GM12872 (cell line): ENCODE data around the gene PRUNE2.

Experiments
- TF ChIP-seq, protein P1 (sequence below): IDR thresholded peaks from 3 replicates; pipeline ENCODE4 v1.5.1; 2011; ENCODE audit warnings: low read depth, mild to moderate bottlenecking, low read length, moderate library complexity; ENCODE audit not compliant: insufficient read depth

Gene PRUNE2

DNA sequence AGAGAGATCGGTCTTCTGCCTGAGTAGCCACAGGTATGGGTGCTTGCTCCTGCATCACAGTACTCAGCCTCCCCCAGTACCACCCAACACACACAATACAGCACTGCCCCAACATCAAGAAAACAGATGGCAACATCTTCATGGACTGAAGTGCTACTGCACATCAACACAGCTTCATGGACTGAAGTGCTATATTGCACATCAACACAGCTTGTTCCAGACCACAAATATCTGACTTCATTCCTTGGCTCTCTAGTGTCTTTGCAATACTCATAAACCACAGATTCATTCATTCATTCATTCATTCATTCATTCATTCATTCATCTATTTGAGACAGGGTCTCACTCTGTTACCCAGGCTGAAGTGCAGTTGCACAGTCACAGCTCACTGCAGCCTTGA is 172.8 kb downstream of the PRUNE2 start:
- TF ChIP-seq, protein P1, sequence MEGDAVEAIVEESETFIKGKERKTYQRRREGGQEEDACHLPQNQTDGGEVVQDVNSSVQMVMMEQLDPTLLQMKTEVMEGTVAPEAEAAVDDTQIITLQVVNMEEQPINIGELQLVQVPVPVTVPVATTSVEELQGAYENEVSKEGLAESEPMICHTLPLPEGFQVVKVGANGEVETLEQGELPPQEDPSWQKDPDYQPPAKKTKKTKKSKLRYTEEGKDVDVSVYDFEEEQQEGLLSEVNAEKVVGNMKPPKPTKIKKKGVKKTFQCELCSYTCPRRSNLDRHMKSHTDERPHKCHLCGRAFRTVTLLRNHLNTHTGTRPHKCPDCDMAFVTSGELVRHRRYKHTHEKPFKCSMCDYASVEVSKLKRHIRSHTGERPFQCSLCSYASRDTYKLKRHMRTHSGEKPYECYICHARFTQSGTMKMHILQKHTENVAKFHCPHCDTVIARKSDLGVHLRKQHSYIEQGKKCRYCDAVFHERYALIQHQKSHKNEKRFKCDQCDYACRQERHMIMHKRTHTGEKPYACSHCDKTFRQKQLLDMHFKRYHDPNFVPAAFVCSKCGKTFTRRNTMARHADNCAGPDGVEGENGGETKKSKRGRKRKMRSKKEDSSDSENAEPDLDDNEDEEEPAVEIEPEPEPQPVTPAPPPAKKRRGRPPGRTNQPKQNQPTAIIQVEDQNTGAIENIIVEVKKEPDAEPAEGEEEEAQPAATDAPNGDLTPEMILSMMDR, result no peak

DNA sequence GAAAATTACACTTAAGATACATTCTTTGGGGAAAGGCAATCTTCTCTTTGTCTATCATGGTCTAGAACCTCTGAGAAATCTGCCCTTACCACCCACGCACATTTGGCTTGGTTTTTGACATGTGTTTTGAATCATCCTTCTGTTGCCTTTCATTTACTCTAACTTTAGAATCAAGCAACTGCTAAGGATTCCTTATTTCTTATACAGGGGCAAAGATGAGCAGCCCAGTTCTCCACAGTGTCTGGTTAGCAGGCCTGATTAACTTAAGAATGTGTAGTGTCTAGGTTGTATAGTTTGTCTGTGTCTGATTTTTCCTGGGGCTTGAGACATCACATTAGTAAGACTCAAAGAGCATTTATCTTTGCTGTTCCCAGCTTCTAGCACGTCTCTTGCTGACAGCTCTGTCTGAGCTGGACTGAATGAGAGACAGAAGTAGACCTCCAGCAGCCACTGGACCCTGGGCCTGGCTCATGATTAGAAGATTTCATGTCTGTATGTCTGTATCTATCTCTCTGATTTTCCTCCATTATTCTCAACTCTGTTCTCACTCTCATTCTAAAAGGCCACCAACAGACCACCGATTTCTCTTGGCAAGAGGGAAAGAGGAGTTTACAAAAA is 173.5 kb downstream of the PRUNE2 start:
- TF ChIP-seq, protein P1, result no peak

DNA sequence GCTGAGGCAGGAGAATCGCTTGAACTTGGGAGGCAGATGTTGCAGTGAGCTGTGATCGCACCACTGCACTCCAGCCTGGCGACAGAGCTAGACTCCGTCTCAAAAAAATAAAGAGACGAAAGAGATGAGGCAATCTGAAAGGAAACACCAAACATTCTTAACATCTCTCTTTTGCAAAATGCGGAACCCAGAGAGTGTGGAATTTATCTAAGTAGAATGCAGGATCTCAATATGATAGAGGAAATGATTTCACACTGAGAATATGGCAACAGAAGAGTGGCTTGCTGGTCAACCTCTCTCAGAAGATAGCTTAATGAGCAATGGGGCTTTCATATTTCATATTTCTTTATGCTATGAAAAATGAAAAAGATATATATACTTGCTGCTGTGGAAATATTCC is 175.1 kb downstream of the PRUNE2 start:
- TF ChIP-seq, protein P1, result no peak

DNA sequence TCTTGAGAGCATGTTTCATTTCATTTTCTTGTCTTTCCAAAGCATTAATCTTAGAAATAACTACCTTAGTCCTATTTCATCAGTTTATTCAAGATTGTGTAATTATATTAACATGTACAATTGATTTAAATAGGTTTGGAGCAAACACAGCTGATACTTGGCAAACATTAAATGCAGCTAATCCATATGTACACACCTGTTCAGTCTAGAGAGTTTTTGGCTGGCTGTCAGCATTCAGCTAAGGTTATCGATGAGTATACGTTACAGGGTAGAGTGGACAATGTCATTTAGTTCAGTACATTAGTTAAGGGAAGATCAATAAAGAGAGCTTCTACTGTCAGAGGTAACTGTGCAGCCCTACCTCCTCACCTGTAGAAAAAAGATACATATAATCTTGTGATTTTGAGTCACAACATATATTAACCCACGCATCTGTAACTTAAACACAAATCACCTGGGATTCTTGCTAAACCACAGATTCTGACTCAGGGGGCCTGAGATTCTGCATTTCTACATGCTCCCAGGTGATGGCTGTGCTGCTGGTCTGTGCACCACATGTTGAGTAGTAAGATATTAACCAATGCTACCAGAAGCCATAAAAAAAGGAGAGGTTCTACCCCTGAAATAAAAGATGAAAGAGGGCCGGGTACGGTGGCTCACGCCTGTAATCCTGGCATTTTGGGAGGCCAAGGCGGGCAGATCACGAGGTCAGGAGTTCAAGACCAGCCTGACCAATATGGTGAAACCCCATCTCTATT is 175.8 kb downstream of the PRUNE2 start:
- TF ChIP-seq, protein P1, result no peak

DNA sequence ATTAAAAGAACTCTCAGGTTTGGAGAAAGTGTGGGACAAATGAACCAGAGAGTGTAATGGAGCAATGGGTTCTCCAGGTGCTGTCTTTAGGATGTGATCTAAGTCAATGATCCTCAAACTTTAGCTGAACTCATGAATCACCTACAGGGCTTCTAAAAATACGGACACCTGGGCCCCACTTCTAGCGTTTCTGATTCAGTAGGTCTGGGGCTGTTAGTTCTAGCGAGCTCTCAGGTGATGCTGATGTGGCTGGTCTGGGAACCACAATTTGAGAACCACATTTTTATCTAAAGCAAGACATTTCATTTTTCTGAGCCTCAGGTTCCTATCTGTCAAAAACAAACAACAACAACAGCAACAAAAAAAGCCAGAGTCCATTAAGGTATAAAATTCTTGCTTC is 176.8 kb downstream of the PRUNE2 start:
- TF ChIP-seq, protein P1, result no peak

DNA sequence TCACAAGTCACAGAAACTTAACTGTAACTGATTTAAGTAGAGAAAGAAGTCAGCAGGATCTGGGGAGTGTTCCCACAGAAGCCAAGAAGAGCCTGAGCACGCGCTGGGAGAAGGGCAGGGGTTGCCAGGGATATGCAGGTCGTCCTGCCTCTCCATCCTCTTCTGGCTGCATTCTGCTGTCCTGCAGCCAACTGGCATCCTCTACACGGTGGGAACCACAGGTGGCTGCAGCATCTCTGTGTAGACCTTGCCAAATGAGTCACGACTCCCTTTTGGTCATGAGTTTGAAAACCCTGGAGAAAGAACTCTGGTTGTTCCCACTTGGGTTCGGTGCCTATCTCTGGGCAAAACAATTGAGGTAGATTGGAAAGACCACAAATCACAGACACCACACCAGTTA is 180.0 kb downstream of the PRUNE2 start:
- TF ChIP-seq, protein P1, result no peak

DNA sequence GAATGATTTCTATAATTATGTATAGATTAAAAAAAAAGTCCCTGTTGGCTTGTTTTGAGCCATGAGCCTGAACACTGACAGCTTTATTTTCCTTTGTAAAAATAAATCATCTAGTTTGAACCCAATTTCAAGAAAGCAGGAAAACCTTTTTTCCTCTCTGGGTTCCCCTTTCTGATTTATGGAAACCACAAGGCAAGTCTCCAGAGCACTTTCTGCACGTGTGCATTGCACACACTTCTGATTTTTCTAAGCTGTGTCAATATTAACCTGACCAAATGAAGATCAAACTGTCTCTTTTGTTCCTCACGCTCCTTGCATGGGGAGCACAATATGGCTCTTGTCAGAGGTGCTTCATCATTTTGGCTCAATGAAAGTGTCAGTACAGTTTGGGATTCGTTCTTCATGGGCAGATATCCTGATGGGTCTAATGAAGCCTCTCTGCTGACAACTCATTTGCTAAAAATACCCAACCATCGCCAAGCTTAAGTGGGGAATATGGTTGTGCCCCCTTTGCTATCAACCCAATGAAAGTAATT is 180.8 kb downstream of the PRUNE2 start:
- TF ChIP-seq, protein P1, result no peak
